ENCODE data around the gene DUSP14. TPM values are rescaled to one million over a fixed set of nuclear protein-coding genes. Genes with fewer than 3 reads are reported as not detected.

Gene DUSP14
- total and polyA plus RNA-seq, 2 of the 8 experiments (the other 6 are each of a cell fraction or from before 2014, with no cell fraction given), result 22.1 to 37.9 TPM

DNA sequence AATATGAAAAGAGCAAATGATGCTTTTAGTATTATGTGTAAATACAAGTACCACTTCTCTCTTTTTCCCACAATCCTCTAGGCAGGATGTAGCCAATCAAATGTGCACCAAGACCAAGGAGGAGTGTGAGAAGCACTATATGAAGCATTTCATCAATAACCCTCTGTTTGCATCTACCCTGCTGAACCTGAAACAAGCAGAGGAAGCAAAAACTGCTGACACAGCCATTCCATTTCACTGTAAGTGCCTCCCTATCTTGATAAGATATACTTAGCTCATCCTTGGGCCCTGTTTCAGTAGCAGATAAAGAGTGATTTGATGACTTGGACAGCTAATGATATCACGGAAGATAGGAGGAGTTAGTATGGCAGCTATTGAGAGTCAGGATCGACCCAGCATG is 49.3 kb upstream of the DUSP14 start:
- no peaks in the 10 kb centered on the region; the same call in 1 of the 2 replicates for H3K79me1 ChIP-seq (ENCODE audit: low read depth, low read length)
- no peak overlapping the region for H3K9ac ChIP-seq (replicated peaks in 1 of 4; ENCODE audit: extremely low read depth in 1 of 4, low read depth in 3 of 4, low read length in 3 of 4)
- no peak overlapping the region for H2AK5ac ChIP-seq (ENCODE audit: low read depth, low read length)
- no peak overlapping the region for H2BK5ac ChIP-seq (ENCODE audit: low read depth, low read length)
- POLR2A ChIA-PET (ENCODE audit: partially characterized antibody), result no interaction called here
- no peaks in the 10 kb centered on the region for H3K27me3 ChIP-seq (replicated peaks in 1 of 4; ENCODE audit: control insufficient read depth in 3 of 4, extremely low read depth in 1 of 4, insufficient read depth in 3 of 4, low read length in 3 of 4)
- FAIRE-seq (no peak), DNase-seq (ENCODE audit: low read depth in 1 of 2, low spot score in 2 of 2) (no peak)
- no peak overlapping the region for H4K8ac ChIP-seq (ENCODE audit: extremely low read depth, insufficient read depth, low read length)
- H2AFZ ChIP-seq (ENCODE audit: low read length), result no peak overlapping the region
- no peaks in the 10 kb centered on the region for H4K20me1 ChIP-seq (replicated peaks in 1 of 2; ENCODE audit: control insufficient read depth in 1 of 2, insufficient read depth in 2 of 2, low read length in 2 of 2)
- H2BK20ac ChIP-seq (ENCODE audit: low read length), result no peak overlapping the region
- H3K14ac ChIP-seq (ENCODE audit: insufficient read length), result no peak overlapping the region
- no peak overlapping the region for H3K23ac ChIP-seq (ENCODE audit: insufficient read length)
- 100% methylated on average over 2 of the region's 2 CpGs; no CpG with 5 or more reads in 1 of the 2 experiments for WGBS, 2 experiments (ENCODE audit: extremely low coverage in 1 of 2, insufficient coverage in 1 of 2, insufficient read length in 1 of 2, insufficient replicate concordance in 2 of 2, low coverage in 1 of 2, low lambda C conversion rate in 2 of 2, missing lambda C conversion rate in 1 of 2)
- no peak overlapping the region for H2BK12ac ChIP-seq (ENCODE audit: low read depth, low read length)
- H4K91ac ChIP-seq (replicated peaks; ENCODE audit: insufficient read length, low read length), result no peak overlapping the region
- H3K36me3 ChIP-seq (ENCODE audit: control insufficient read depth in 2 of 4, insufficient read depth in 4 of 4, low read length in 3 of 4), result peaks cover 0 to 45% (median 20%) of the 10 kb centered on the region in 4 experiments; a peak in 6 of 8 replicates
- TF ChIP-seq RXRA (IDR thresholded peaks at IDR 0.05; ENCODE audit: insufficient read depth, low read depth, low read length), result no peak
- TF ChIP-seq, protein P1, sequence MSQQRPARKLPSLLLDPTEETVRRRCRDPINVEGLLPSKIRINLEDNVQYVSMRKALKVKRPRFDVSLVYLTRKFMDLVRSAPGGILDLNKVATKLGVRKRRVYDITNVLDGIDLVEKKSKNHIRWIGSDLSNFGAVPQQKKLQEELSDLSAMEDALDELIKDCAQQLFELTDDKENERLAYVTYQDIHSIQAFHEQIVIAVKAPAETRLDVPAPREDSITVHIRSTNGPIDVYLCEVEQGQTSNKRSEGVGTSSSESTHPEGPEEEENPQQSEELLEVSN (IDR thresholded peaks at IDR 0.05), result no peak
- no peak for TF ChIP-seq EP300 (IDR thresholded peaks at IDR 0.05; ENCODE audit: borderline replicate concordance in 1 of 2, low read depth in 2 of 2, low read length in 2 of 2)
- no peak for TF ChIP-seq HDAC6 (IDR thresholded peaks at IDR 0.05; ENCODE audit: low read depth, low read length)
- TF ChIP-seq RAD21 (IDR thresholded peaks at IDR 0.05 in 1 of 2, conservative IDR thresholded peaks at IDR 0.05 in 1 of 2; ENCODE audit: low read depth in 2 of 2, low read length in 2 of 2), result no peak
- peak; percentile 80 for TF ChIP-seq MAFK (IDR thresholded peaks at IDR 0.05; ENCODE audit: low read depth, low read length)
- TF ChIP-seq PHF8 (conservative IDR thresholded peaks at IDR 0.05; ENCODE audit: low read depth, low read length), result no peak
- no peaks in the 10 kb centered on the region for H3K9me3 ChIP-seq (ENCODE audit: insufficient read depth in 2 of 2, low read depth in 1 of 2, low read length in 1 of 2)
- no peaks in the 10 kb centered on the region for H3K4me1 ChIP-seq (replicated peaks in 1 of 4; ENCODE audit: control insufficient read depth in 3 of 4, insufficient read depth in 4 of 4, low read length in 3 of 4)
- no peak overlapping the region for H3K4me3 ChIP-seq (ENCODE audit: extremely low read depth in 1 of 4, insufficient read depth in 2 of 4, low read depth in 3 of 4, low read length in 4 of 4)
- no peaks in the 10 kb centered on the region for H3K79me2 ChIP-seq (ENCODE audit: control insufficient read depth in 1 of 2, insufficient read depth in 2 of 2, low read length in 2 of 2)
- CTCF ChIA-PET (ENCODE audit: partially characterized antibody), result interaction anchor here (1.1 to 3.3 kb wide), 2 partner anchors 11 to 128 kb away, joined by 3 to 17 read pairs; no protein-coding TSS in a partner anchor
- H2BK120ac ChIP-seq (replicated peaks; ENCODE audit: low read depth, low read length), result no peak overlapping the region
- no peak overlapping the region for H2BK15ac ChIP-seq (ENCODE audit: low read length)
- H3K56ac ChIP-seq (replicated peaks; ENCODE audit: insufficient read length, low read depth, low read length), result no peak overlapping the region
- no peak overlapping the region for H3K4ac ChIP-seq (replicated peaks; ENCODE audit: insufficient read length, low read depth, low read length)
- no peak overlapping the region for H3K4me2 ChIP-seq (ENCODE audit: insufficient read depth in 1 of 2, low read depth in 2 of 2, low read length in 2 of 2)
- no peak overlapping the region for H3K18ac ChIP-seq (ENCODE audit: extremely low read depth, low read length)
- no peaks in the 10 kb centered on the region for H3K23me2 ChIP-seq (ENCODE audit: low read depth, low read length)
- H4K5ac ChIP-seq (ENCODE audit: insufficient read length, low read depth, low read length), result no peak overlapping the region
- no peak overlapping the region for H3K27ac ChIP-seq (ENCODE audit: low read depth, low read length)
